GM12875 (cell line): Measurements from ENCODE around the gene NRM.
A peak's percentile ranks its signal among the peaks of the same experiment; 100 is the strongest.

Source experiments
- H3K4me3 ChIP-seq: one replicate; pipeline ENCODE4 v1.5.1; 2011; ENCODE audit warnings: low read depth, low read length, control low read depth
- TF ChIP-seq, protein P1 (sequence below): IDR thresholded peaks from 2 replicates; pipeline ENCODE4 v1.5.1; 2011; ENCODE audit warnings: low read depth, mild to moderate bottlenecking, control low read depth, inconsistent platforms, low read length, moderate library complexity, borderline replicate concordance; ENCODE audit not compliant: insufficient read depth

Gene NRM

DNA sequence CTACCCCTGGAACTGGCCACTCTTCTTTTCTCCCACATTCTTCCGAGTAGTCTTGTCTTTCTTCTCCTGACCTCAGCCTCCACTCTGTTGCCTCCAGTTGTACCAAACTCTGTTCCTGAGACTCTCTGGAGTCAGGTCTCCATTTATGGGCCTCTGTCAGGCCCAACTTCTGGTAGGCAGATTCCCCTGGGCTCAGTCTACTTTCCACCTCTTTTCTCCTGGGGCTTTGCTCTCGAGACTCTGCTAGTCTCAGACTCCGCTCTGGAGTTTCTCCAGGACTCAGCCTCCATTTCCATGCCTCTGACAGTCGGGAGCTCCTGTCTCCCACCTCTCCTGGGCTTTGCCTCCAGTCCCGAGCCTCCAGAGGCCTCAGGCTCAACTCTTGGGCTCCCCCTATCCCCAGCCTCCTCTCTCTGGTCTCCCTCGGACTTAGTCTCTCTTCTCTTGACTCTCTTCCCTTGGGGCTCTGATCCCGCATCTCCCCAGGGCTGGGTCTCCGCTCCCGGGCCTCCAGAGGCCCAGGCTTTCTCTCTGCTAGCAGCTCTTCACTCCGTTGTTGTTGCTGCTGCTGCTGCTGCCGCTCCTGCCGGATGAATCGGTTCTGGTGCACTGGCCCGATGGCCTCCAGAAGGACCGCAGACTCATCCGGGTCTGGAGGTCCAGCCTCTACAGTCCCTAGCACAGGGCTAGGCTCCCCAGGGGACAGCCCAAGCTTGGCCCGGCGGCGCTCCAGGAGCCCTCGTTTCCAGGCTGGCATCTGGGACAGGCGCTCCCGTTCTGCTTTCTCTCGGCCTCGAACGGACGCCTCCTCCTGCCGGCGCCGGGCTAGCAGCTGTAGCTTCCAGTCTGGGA is 5.4 kb downstream of the NRM start:
- TF ChIP-seq, protein P1, sequence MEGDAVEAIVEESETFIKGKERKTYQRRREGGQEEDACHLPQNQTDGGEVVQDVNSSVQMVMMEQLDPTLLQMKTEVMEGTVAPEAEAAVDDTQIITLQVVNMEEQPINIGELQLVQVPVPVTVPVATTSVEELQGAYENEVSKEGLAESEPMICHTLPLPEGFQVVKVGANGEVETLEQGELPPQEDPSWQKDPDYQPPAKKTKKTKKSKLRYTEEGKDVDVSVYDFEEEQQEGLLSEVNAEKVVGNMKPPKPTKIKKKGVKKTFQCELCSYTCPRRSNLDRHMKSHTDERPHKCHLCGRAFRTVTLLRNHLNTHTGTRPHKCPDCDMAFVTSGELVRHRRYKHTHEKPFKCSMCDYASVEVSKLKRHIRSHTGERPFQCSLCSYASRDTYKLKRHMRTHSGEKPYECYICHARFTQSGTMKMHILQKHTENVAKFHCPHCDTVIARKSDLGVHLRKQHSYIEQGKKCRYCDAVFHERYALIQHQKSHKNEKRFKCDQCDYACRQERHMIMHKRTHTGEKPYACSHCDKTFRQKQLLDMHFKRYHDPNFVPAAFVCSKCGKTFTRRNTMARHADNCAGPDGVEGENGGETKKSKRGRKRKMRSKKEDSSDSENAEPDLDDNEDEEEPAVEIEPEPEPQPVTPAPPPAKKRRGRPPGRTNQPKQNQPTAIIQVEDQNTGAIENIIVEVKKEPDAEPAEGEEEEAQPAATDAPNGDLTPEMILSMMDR = peak; percentile 46; the same call in 1 of the 2 replicates
- H3K4me3 ChIP-seq = peak overlapping the region; percentile 76

DNA sequence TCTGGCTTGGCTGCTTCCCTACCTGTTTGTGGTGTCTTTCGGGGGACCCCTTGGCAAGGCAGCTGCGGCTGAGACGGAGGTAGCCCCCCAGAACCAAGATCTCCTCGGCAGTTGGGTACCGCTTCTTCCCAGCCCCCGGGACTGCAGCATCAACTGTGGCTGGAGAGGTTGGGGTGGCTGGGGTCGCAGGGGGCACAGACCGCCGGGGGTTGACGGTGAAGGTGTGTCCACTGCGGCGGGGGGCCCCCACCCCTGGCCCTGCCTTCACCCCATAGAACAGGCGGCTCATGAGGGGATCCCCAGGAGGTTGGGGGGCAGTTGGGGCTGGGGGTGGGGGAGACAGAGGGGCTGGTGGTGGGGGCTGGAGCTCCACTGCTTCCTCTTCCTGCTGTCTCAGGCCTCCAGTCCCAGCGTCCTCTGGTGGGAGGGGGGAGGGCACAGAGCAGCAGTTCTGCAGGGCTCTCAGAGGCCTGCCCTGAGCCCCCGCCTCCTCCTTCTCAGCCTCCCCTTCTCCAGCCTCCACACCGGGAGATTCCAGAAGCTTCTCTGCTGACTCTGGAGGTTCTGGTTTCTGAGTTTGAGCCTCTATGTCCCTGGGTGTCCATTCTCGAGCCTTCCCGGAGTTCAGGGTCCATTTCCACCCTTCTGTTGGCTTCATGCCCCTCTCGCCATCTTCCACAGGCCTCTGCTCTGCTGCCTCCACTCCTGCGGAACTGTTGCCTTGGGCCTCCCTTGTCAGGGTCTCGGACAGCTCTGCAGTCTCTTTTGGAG is 6.2 kb downstream of the NRM start:
- peak overlapping the region; percentile 76 for H3K4me3 ChIP-seq
- TF ChIP-seq, protein P1 = no peak

DNA sequence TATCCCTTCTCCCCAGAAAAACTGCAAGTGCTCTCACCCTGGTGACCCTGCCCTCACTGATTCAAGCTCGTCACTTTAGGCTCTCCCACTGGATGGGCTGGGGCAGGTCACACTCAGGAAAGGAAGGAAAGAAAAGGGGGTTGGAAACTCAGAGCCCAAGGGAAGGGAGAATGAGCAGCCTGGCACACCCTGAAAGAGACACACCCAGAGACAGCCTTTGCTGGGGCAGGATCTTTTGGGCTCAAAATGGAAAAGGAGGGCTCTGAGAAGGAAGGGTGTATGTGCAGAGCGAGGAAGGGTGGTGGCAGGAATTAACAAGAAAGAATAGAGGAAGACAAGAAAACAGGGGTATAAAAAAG is 6.8 kb downstream of the NRM start:
- TF ChIP-seq, protein P1 = no peak
- H3K4me3 ChIP-seq = peak overlapping the region; percentile 76

DNA sequence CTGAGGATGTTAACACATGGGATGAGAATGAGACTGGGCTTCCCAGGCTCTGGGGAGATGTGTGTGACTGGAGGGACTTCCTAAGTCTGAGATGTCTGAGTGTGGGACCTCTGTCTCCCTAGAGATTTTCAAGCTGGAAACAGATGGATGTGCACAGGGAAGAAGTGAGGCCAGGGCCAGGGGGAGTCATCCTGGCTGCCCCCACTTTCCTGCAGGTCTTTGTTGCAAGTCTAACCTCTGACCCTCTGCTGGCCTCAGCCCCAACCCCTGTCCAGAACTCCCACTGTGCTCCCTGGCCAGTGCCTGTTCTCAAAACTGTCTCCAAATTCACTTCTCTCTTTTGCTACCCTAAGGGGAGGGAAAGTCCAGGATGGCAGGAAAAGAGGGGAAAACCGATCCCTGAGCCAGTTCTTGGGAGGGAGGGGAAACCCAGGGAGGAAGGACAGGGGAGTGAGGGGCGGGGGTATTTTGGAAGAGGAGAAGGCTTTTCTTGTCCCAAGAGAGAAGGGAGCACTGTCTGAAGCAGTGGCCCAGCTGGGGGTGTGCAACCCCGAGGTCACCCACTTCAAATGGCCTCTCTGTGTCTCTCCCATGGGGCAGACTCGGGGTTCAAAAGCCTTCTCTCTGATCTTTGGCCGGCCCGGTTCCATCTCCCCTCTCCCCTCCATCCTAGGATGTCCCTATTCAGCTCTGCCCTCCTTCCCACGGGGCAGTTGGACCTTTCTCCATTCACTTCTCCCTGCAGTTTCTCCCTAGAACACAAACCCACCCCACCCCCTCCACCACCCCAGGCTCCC is 7.4 kb downstream of the NRM start:
- TF ChIP-seq, protein P1 = no peak
- peak overlapping the region; percentile 76 for H3K4me3 ChIP-seq

DNA sequence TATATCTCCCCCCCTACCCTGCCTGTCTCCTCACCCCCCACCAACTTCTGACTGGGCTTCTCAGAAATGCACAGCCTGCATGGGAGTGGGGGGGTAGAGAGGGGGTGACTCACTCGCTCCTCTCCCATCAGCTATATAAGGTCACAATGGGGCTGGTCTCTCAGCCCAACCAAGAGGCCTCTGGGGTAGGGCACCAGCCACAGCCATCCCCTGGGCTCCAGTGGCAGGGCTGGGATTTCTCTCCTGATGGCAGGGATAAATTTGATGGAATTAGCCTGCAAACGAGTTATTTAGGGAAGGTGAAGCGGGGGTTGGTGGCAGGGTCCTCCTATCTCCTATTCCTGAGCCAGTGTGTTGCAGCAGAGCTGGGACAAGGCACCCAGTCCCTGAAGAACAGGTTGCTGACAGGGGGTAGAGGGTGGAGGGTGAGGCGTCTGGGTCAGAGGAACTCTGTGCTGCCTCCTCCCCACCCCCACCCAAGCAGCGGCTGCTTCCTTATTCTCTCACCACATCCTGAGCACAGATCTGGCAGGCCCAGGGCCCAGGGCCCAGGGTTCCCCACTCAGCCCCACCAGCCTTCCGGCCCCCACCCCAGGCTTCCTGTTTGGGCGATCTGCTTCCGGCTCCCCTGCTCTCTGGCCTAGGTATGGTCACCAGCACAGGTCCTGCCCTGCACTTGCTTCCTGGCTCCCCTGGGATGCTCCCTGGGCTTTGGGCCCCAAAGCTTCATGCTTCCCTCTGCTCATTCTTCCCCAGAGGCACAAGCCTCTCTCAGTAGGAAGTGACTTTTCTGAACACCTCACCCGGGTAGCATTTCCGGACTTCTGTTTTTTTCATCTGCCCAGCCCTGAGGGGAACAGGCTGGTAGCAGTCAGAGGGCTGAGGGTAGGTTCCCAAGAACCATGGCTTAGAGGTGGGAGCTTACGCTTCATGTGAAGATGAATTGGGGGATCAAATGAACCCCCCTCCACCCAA is 8.4 kb downstream of the NRM start:
- H3K4me3 ChIP-seq = peak overlapping the region; percentile 76
- TF ChIP-seq, protein P1 = no peak

DNA sequence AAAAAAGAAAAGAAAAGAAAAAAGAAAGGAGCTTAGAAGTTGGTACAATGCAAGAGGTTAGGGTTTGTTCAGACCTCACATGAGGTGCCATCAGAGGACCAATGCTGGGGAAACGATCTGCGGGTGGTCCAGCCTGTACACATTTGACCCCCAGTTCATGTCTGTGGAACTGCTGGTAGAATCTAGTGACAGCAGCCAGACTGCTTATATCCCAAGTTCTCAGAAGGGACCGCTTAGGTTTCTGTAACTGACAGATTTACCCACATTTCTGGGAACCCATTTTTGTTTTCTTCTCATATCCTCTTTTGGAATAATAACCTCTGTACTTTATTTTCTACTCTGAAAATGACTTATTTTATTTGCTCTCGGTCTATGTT is 9.0 kb downstream of the NRM start:
- peak overlapping the region; percentile 76 for H3K4me3 ChIP-seq
- TF ChIP-seq, protein P1 = no peak
